T1000 (cell line): Measurements from ENCODE around the gene MYL6B.
"Not testable (repeated sequence)": the region's sequence is repeated elsewhere in the genome, so short reads cannot be mapped to it uniquely, and the experiment has no call there.

Source experiments
- DNase-seq: peaks from one replicate; lab custom pipeline; 2025; ENCODE audit warnings: mixed read lengths; lab: John Stamatoyannopoulos, UW

The MYL6B gene

GRCh38 chr12:56152132-56152755 is at the start of gene MYL6B:
Gene MYL6B, plus strand, starts transcription at chr12:56152587. Its CDS starts 1,332 bp downstream, at chr12:56153919.
- peak; percentile 86 for DNase-seq

- DNase-seq = no peak
These were observed 49.7 kb upstream of the MYL6B start for GRCh38 chr12:56102683-56103065.

- no peak for DNase-seq
These were observed 49.2 kb upstream of the MYL6B start for GRCh38 chr12:56103066-56103711.

- no peak for DNase-seq
These were observed 48.6 kb upstream of the MYL6B start for GRCh38 chr12:56103823-56104108.

- peak; percentile 99 for DNase-seq
These were observed 48.1 kb upstream of the MYL6B start, which contains the start of gene PA2G4 for GRCh38 chr12:56104109-56104814. Gene PA2G4, plus strand, starts transcription at chr12:56104559. Its CDS starts 179 bp downstream, at chr12:56104738.

- DNase-seq = no peak
These were observed 47.4 kb upstream of the MYL6B start for GRCh38 chr12:56104815-56105608.

GRCh38 chr12:56105609-56105902 is 46.8 kb upstream of the MYL6B start:
- no peak for DNase-seq

GRCh38 chr12:56107242-56107641 is 45.1 kb upstream of the MYL6B start:
- DNase-seq = no peak

- DNase-seq = no peak
These were observed 41.8 kb upstream of the MYL6B start for GRCh38 chr12:56110571-56110970.

- DNase-seq = no peak
These were observed 38.3 kb upstream of the MYL6B start for GRCh38 chr12:56114084-56114483.

- DNase-seq = no peak
These were observed 37.1 kb upstream of the MYL6B start for GRCh38 chr12:56115329-56115728.

GRCh38 chr12:56116267-56117081 is 35.9 kb upstream of the MYL6B start, which contains the start of gene RPL41:
Gene RPL41, plus strand, starts transcription at chr12:56116633.
- peak; percentile 90 for DNase-seq

- not testable (repeated sequence) for DNase-seq
These were observed 35.2 kb upstream of the MYL6B start for GRCh38 chr12:56117082-56117706.

- peak; percentile 99 for DNase-seq
These were observed 34.4 kb upstream of the MYL6B start, which contains the start of gene ZC3H10 for GRCh38 chr12:56117778-56118687. Gene ZC3H10, plus strand, starts transcription at chr12:56118266. Its CDS starts 2,297 bp downstream, at chr12:56120563.

- no peak for DNase-seq
These were observed 33.6 kb upstream of the MYL6B start for GRCh38 chr12:56118688-56119357.

GRCh38 chr12:56119361-56119796 is 33.0 kb upstream of the MYL6B start:
- DNase-seq = peak; percentile 63

- DNase-seq = no peak
These were observed 32.1 kb upstream of the MYL6B start for GRCh38 chr12:56120158-56120846.

- DNase-seq = no peak
These were observed 31.1 kb upstream of the MYL6B start for GRCh38 chr12:56121204-56121870.
